ENCODE measurements around the gene KIAA0930.
"Not testable (repeated sequence)": the region's sequence is repeated elsewhere in the genome, so short reads cannot be mapped to it uniquely, and the experiment has no call there.

KIAA0930 gene

GRCh38 chr22:45262195-45262930 is 21.7 kb upstream of the KIAA0930 start:
- no peak for DNase-seq

GRCh38 chr22:45261407-45262088 is 20.9 kb upstream of the KIAA0930 start:
- DNase-seq, result no peak

GRCh38 chr22:45260395-45260759 is 19.7 kb upstream of the KIAA0930 start:
- not testable (repeated sequence) for DNase-seq

- DNase-seq, result no peak
These were observed 19.2 kb upstream of the KIAA0930 start for GRCh38 chr22:45259754-45260394.

- DNase-seq, result not testable (repeated sequence)
These were observed 17.2 kb upstream of the KIAA0930 start for GRCh38 chr22:45257941-45258340.

- no peak for DNase-seq
These were observed 14.1 kb upstream of the KIAA0930 start for GRCh38 chr22:45254789-45255278.

- no peak for DNase-seq
These were observed 13.7 kb upstream of the KIAA0930 start for GRCh38 chr22:45254388-45254787.

- DNase-seq, result no peak
These were observed 12.4 kb upstream of the KIAA0930 start for GRCh38 chr22:45253039-45253641.

- DNase-seq, result no peak
These were observed 11.1 kb upstream of the KIAA0930 start for GRCh38 chr22:45251825-45252224.

GRCh38 chr22:45248832-45249561 is 8.3 kb upstream of the KIAA0930 start:
- no peak for DNase-seq

- DNase-seq, result no peak
These were observed 5.6 kb upstream of the KIAA0930 start for GRCh38 chr22:45246060-45246985.

GRCh38 chr22:45244916-45245315 is 4.2 kb upstream of the KIAA0930 start:
- DNase-seq, result no peak

- DNase-seq, result no peak
These were observed 2.1 kb upstream of the KIAA0930 start for GRCh38 chr22:45242778-45243191.

- no peak for DNase-seq
These were observed 437 bp downstream of the KIAA0930 start for GRCh38 chr22:45240104-45240809.

- no peak for DNase-seq
These were observed 1.0 kb downstream of the KIAA0930 start for GRCh38 chr22:45239681-45240051.

- DNase-seq, result peak; percentile 42 to 57
These were observed 1.6 kb downstream of the KIAA0930 start for GRCh38 chr22:45238957-45239680.

- DNase-seq, result no peak
These were observed 2.4 kb downstream of the KIAA0930 start for GRCh38 chr22:45238076-45238956.

GRCh38 chr22:45237065-45237990 is 3.4 kb downstream of the KIAA0930 start:
- no peak for DNase-seq

All from Kasumi-1 (cell line).